Measurements from ENCODE around the gene DPH7. TPM values are rescaled to one million over a fixed set of nuclear protein-coding genes. Genes with fewer than 3 reads are reported as not detected.

The DPH7 gene
- total RNA-seq, 1 experiment from 2014 or later, result 54.4 TPM

DNA sequence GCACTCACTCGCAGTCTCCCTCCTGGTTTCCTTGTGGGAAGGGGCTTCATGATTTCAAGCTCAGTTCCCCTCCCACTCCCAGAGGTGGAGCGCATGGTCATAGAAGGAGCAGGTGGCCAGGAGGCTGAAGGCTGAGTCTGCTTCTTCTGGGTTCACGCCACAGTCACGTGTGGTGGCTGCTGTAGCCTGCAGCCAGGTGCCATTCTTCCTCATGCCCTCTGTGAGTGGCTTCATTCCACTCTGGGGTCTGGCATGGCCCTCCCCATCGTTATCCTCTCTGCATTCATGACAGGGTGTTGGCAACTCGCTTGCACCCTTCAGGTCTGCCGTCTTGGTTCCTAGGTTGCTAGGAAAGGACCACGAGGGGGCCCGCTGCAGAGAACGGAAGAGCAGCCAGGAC is 23.5 kb downstream of the DPH7 start:
- ChIA-PET POLR2A (no interaction called here), RAD21 (ENCODE audit: low non-redundant PET in 1 of 2, low total read pairs in 2 of 2, uncharacterized antibody in 2 of 2, unreplicated experiment in 2 of 2) (no interaction called here), CTCF (interaction anchor here (0.9 kb wide), 1 partner anchor 20 kb away, joined by 3 read pairs; no protein-coding TSS in a partner anchor)
- H3K27me3 ChIP-seq (ENCODE audit: insufficient read depth, low read length), result no peaks in the 10 kb centered on the region
- no peak overlapping the region for H3K4me2 ChIP-seq (ENCODE audit: low read length)
- no peak overlapping the region for H3K4me3 ChIP-seq (replicated peaks in 1 of 2; ENCODE audit: low read depth in 1 of 2, low read length in 2 of 2)
- no peaks in the 10 kb centered on the region for H3K9me2 ChIP-seq (ENCODE audit: insufficient read depth)
- peaks cover 23% of the 10 kb centered on the region for H3K79me2 ChIP-seq (ENCODE audit: insufficient read depth, low read length)
- DNase-seq (ENCODE audit: low read depth, low spot score), result no peak
- H3K9ac ChIP-seq (ENCODE audit: low read length), result no peak overlapping the region
- peaks cover 8% of the 10 kb centered on the region; the same call in 1 of the 2 replicates for H4K20me1 ChIP-seq (ENCODE audit: insufficient read depth)
- no peak overlapping the region for H2AFZ ChIP-seq (ENCODE audit: low read depth, low read length, poor library complexity, severe bottlenecking)
- intact Hi-C loops (cut with micrococcal nuclease), result no loop called here
- H3K4me1 ChIP-seq (ENCODE audit: control insufficient read depth in 1 of 2, insufficient read depth in 2 of 2, low read length in 2 of 2), result peaks cover 5 to 18% of the 10 kb centered on the region in 2 experiments
- BruUV-seq (replicated peaks), result no TSS peak
- H3K36me3 ChIP-seq (ENCODE audit: control insufficient read depth in 1 of 2, insufficient read depth in 2 of 2, low read length in 2 of 2), result peaks cover 33 to 36% of the 10 kb centered on the region in 2 experiments; a peak in 3 of 4 replicates
- no peaks in the 10 kb centered on the region for H3K9me3 ChIP-seq (ENCODE audit: control insufficient read depth in 1 of 2, insufficient read depth in 1 of 2, low read depth in 1 of 2, low read length in 2 of 2)
- TF ChIP-seq, protein P1, sequence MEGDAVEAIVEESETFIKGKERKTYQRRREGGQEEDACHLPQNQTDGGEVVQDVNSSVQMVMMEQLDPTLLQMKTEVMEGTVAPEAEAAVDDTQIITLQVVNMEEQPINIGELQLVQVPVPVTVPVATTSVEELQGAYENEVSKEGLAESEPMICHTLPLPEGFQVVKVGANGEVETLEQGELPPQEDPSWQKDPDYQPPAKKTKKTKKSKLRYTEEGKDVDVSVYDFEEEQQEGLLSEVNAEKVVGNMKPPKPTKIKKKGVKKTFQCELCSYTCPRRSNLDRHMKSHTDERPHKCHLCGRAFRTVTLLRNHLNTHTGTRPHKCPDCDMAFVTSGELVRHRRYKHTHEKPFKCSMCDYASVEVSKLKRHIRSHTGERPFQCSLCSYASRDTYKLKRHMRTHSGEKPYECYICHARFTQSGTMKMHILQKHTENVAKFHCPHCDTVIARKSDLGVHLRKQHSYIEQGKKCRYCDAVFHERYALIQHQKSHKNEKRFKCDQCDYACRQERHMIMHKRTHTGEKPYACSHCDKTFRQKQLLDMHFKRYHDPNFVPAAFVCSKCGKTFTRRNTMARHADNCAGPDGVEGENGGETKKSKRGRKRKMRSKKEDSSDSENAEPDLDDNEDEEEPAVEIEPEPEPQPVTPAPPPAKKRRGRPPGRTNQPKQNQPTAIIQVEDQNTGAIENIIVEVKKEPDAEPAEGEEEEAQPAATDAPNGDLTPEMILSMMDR (IDR thresholded peaks at IDR 0.05 in 2 of 3, conservative IDR thresholded peaks at IDR 0.05 in 1 of 3; ENCODE audit: borderline replicate concordance in 1 of 3, insufficient read depth in 1 of 3, low read depth in 2 of 3, low read length in 2 of 3), result no peak
- TF ChIP-seq, protein P2, sequence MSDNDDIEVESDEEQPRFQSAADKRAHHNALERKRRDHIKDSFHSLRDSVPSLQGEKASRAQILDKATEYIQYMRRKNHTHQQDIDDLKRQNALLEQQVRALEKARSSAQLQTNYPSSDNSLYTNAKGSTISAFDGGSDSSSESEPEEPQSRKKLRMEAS (IDR thresholded peaks at IDR 0.05), result no peak
- TF ChIP-seq YY1 (IDR thresholded peaks at IDR 0.05; ENCODE audit: extremely low read depth, insufficient replicate concordance, low read depth, low read length) (no peak), FOSL1 (IDR thresholded peaks at IDR 0.05; ENCODE audit: low read depth) (no peak), POLR2AphosphoS5 (IDR thresholded peaks at IDR 0.05; ENCODE audit: low read depth, low read length) (no peak), ZNF274 (IDR thresholded peaks at IDR 0.05; ENCODE audit: low read depth, low read length) (no peak), ZFX (IDR thresholded peaks at IDR 0.05) (no peak), ELF1 (IDR thresholded peaks at IDR 0.05; ENCODE audit: borderline replicate concordance, low read depth) (no peak), POLR2A (IDR thresholded peaks at IDR 0.05; ENCODE audit: borderline replicate concordance, extremely low read depth, insufficient read depth, insufficient read length) (no peak), TCF7L2 (IDR thresholded peaks at IDR 0.05; ENCODE audit: borderline replicate concordance, extremely low read depth, insufficient read depth, insufficient read length) (no peak), JUND (IDR thresholded peaks at IDR 0.05) (no peak), RAD21 (IDR thresholded peaks at IDR 0.05; ENCODE audit: low read depth) (no peak)
- TF ChIP-seq, protein P3, sequence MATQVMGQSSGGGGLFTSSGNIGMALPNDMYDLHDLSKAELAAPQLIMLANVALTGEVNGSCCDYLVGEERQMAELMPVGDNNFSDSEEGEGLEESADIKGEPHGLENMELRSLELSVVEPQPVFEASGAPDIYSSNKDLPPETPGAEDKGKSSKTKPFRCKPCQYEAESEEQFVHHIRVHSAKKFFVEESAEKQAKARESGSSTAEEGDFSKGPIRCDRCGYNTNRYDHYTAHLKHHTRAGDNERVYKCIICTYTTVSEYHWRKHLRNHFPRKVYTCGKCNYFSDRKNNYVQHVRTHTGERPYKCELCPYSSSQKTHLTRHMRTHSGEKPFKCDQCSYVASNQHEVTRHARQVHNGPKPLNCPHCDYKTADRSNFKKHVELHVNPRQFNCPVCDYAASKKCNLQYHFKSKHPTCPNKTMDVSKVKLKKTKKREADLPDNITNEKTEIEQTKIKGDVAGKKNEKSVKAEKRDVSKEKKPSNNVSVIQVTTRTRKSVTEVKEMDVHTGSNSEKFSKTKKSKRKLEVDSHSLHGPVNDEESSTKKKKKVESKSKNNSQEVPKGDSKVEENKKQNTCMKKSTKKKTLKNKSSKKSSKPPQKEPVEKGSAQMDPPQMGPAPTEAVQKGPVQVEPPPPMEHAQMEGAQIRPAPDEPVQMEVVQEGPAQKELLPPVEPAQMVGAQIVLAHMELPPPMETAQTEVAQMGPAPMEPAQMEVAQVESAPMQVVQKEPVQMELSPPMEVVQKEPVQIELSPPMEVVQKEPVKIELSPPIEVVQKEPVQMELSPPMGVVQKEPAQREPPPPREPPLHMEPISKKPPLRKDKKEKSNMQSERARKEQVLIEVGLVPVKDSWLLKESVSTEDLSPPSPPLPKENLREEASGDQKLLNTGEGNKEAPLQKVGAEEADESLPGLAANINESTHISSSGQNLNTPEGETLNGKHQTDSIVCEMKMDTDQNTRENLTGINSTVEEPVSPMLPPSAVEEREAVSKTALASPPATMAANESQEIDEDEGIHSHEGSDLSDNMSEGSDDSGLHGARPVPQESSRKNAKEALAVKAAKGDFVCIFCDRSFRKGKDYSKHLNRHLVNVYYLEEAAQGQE (IDR thresholded peaks at IDR 0.05; ENCODE audit: low read depth), result no peak
- TF ChIP-seq, protein P4, sequence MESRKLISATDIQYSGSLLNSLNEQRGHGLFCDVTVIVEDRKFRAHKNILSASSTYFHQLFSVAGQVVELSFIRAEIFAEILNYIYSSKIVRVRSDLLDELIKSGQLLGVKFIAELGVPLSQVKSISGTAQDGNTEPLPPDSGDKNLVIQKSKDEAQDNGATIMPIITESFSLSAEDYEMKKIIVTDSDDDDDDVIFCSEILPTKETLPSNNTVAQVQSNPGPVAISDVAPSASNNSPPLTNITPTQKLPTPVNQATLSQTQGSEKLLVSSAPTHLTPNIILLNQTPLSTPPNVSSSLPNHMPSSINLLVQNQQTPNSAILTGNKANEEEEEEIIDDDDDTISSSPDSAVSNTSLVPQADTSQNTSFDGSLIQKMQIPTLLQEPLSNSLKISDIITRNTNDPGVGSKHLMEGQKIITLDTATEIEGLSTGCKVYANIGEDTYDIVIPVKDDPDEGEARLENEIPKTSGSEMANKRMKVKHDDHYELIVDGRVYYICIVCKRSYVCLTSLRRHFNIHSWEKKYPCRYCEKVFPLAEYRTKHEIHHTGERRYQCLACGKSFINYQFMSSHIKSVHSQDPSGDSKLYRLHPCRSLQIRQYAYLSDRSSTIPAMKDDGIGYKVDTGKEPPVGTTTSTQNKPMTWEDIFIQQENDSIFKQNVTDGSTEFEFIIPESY (IDR thresholded peaks at IDR 0.05; ENCODE audit: extremely low read depth, insufficient replicate concordance, low read length), result no peak
- TF ChIP-seq, protein P5, sequence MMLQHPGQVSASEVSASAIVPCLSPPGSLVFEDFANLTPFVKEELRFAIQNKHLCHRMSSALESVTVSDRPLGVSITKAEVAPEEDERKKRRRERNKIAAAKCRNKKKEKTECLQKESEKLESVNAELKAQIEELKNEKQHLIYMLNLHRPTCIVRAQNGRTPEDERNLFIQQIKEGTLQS (IDR thresholded peaks at IDR 0.05), result no peak
- H3K27ac ChIP-seq (ENCODE audit: low read depth, low read length), result no peak overlapping the region
- no peak for ATAC-seq

All from HCT116 (cell line).